GF-D8 (cell line): Measurements from ENCODE around the gene SLC25A19.
"Not testable (repeated sequence)": the region's sequence is repeated elsewhere in the genome, so short reads cannot be mapped to it uniquely, and the experiment has no call there.

Experiments
- DNase-seq: peaks from one replicate; lab custom pipeline; 2025; lab: John Stamatoyannopoulos, UW

Gene SLC25A19

GRCh38 chr17:75301502-75302206 is 12.4 kb upstream of the SLC25A19 start:
- DNase-seq = no peak

GRCh38 chr17:75301049-75301448 is 11.8 kb upstream of the SLC25A19 start:
- DNase-seq = no peak

GRCh38 chr17:75300280-75300679 is 11.0 kb upstream of the SLC25A19 start:
- DNase-seq = no peak

- DNase-seq = no peak
Observed at GRCh38 chr17:75295201-75296158, 6.2 kb upstream of the SLC25A19 start.

GRCh38 chr17:75292810-75293448 is 3.7 kb upstream of the SLC25A19 start:
- not testable (repeated sequence) for DNase-seq

- peak; percentile 75 for DNase-seq
Observed at GRCh38 chr17:75289832-75290337, 652 bp upstream of the SLC25A19 start.

- peak; percentile 22 for DNase-seq
Observed at GRCh38 chr17:75288770-75289114, 491 bp downstream of the SLC25A19 start.

- DNase-seq = no peak
Observed at GRCh38 chr17:75288359-75288758, 874 bp downstream of the SLC25A19 start.

- DNase-seq = no peak
Observed at GRCh38 chr17:75287221-75287620, 2.0 kb downstream of the SLC25A19 start.

GRCh38 chr17:75285123-75285522 is 4.1 kb downstream of the SLC25A19 start:
- DNase-seq = no peak

- not testable (repeated sequence) for DNase-seq
Observed at GRCh38 chr17:75280189-75280588, 9.0 kb downstream of the SLC25A19 start.

- DNase-seq = no peak
Observed at GRCh38 chr17:75277664-75278071, 11.6 kb downstream of the SLC25A19 start.

GRCh38 chr17:75273977-75274708 is 15.1 kb downstream of the SLC25A19 start:
- no peak for DNase-seq

GRCh38 chr17:75272848-75273184 is 16.4 kb downstream of the SLC25A19 start:
- no peak for DNase-seq

- no peak for DNase-seq
Observed at GRCh38 chr17:75271955-75272847, 17.0 kb downstream of the SLC25A19 start.

- DNase-seq = peak; percentile 45
Observed at GRCh38 chr17:75271233-75271954, 17.8 kb downstream of the SLC25A19 start.

GRCh38 chr17:75270966-75271232 is 18.3 kb downstream of the SLC25A19 start, which contains the start of gene MIF4GD:
Gene MIF4GD, minus strand, starts transcription at chr17:75271231. Its CDS starts 1,036 bp downstream, at chr17:75270195.
- no peak for DNase-seq

GRCh38 chr17:75270218-75270965 is 18.8 kb downstream of the SLC25A19 start:
- DNase-seq = peak; percentile 81

GRCh38 chr17:75269844-75270217 is 19.4 kb downstream of the SLC25A19 start:
- no peak for DNase-seq
